Prostate gland (tissue), 2 donors: ENCODE data around the gene NYAP2.

Experiments used
- CTCF ChIP-seq, 4 experiments: fragments of 200-600 bp in 2 of 4; fragments of 450-650 bp in 2 of 4; sonication (generic) in 2 of 4; IDR thresholded peaks; 1 replicate in 3 of 4; 2 replicates in 1 of 4; pipeline ENCODE4 v1.5.1; 2016 to 2019; ENCODE audit warnings: antibody characterized with exemption in 4 of 4, mild to moderate bottlenecking in 2 of 4, moderate library complexity in 2 of 4
- POLR2AphosphoS5 ChIP-seq: sonication (generic); formaldehyde crosslinking; IDR thresholded peaks from one replicate; pipeline ENCODE4 v1.6.1; 2017; ENCODE audit warnings: antibody characterized with exemption

- TF ChIP-seq POLR2AphosphoS5 (no peak), CTCF (IDR thresholded peaks at IDR 0.05) (no peak)
Measured at GRCh38 chr2:225484751-225485150, 85.2 kb downstream of the NYAP2 start.
